HFF-Myc (cell line): ENCODE measurements around the gene DGKI.

Source experiments
- DNase-seq: peaks from one replicate; pipeline ENCODE4 v3.0.0-alpha.2; 2011; ENCODE audit warnings: low read depth; ENCODE audit errors: extremely low read depth
- H3K4me3 ChIP-seq: replicated peaks from 2 replicates; pipeline ENCODE4 v1.5.1; 2011; ENCODE audit warnings: low read depth, mild to moderate bottlenecking, control low read depth, low read length
- CTCF ChIP-seq: IDR thresholded peaks from 2 replicates; pipeline ENCODE4 v1.5.1; 2012; ENCODE audit warnings: mild to moderate bottlenecking, low read depth, low read length, control low read depth; ENCODE audit errors: missing control alignments

DGKI gene

GRCh38 chr7:137871170-137871915, 24.6 kb upstream of the DGKI start:
- no peak overlapping the region for H3K4me3 ChIP-seq
- TF ChIP-seq CTCF: no peak
- DNase-seq: no peak

DNA sequence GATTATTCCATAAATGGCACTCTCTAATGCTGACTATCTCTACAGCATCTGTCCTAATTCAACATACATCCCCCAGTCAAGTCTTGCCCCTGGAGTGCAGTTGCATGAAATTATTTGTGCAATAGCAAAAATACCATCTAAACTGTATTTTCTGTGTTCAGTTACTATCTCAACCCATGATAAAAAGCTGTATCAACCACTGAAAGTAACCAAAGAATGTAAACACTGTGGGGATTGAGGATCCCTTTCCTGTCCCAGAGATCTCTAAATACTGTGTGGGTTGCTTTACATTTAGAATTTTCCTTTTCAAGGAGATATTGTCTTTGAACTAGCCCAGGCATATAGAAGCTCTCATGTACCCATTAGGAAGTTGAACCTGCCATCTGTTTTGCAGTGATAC, 23.9 kb upstream of the DGKI start:
- no peak for TF ChIP-seq CTCF
- H3K4me3 ChIP-seq: no peak overlapping the region
- no peak for DNase-seq

GRCh38 chr7:137870078-137870477, 23.3 kb upstream of the DGKI start:
- TF ChIP-seq CTCF: no peak
- no peak overlapping the region for H3K4me3 ChIP-seq
- DNase-seq: no peak

DNA sequence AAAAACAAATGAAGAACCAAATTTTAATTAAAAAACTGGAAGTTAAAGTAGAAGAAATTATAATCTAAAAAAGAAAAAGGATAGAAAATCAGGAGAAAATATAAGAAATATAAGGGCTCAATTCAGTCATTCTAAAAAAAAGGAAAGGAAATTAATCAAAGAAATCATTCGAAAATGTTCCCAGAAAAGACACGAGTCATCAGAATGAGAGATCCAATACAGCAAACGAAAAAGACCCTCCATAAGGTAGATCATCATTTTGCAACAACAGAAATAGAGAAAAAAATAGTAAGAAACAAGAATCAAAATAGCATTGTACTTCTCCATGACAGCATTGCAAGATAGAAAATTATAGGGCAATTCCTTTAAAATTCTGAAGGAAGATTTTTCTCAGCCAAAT, 22.5 kb upstream of the DGKI start:
- no peak for DNase-seq
- no peak for TF ChIP-seq CTCF
- no peak overlapping the region for H3K4me3 ChIP-seq

DNA sequence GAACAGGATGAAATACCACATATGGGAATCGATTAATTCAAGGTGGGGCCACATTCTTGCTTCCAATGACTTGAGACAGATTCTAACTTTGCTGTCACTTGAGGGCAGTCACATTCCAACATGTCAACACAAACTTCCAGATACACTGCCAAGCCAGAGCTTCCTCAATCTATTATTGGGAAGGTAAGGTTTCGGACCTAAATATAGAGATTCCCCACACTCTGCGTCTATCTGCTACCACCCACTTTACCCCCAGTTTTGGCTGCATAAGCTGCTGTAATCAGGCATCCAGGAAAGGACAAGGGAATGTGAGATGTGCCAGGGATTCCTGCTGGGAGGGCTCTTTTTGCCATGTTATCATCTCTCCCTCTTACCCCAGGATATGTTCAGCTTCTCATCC, 20.5 kb upstream of the DGKI start:
- TF ChIP-seq CTCF: no peak
- no peak overlapping the region for H3K4me3 ChIP-seq
- DNase-seq: no peak

- no peak for DNase-seq
- H3K4me3 ChIP-seq: no peak overlapping the region
- TF ChIP-seq CTCF: no peak
Measured at GRCh38 chr7:137865764-137866163, 19.0 kb upstream of the DGKI start.

DNA sequence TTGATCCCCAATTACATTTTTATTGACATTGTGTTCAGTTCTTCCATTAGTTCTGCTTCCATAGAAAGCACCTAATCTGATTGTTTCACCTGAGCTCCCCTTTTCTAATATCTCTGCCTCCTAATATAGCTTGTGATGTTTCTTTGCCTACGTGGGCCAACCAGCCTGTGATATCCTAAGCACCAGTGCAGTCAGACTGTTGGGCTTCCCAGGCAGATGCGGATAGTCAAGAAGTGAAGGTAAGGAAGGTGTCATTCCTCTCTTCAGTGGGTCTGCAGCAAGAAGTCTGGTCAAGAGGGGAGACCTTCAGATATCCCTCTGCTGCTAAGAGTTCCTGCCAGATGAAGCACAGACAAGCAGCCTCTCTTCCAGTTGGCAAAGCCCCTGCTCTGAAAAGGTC, 16.2 kb upstream of the DGKI start:
- no peak for TF ChIP-seq CTCF
- no peak overlapping the region for H3K4me3 ChIP-seq
- no peak for DNase-seq
